HepG2 (cell line): ENCODE data around the gene ADAMTS12. TPM values are rescaled to one million over a fixed set of nuclear protein-coding genes. Genes with fewer than 3 reads are reported as not detected.
A peak's percentile ranks its signal among the peaks of the same experiment; 100 is the strongest.

ENCODE experiments used
- AGO2 ChIP-seq: fragments of 200-400 bp; formaldehyde crosslinking; optimal IDR thresholded peaks from 2 replicates; pipeline ENCODE3; 2017; ENCODE audit warnings: mild to moderate bottlenecking, low read depth, low read length, moderate library complexity
- ATF7 ChIP-seq, 2 experiments: fragments of 450-650 bp in 1 of 2; sonication (generic) in 1 of 2; formaldehyde crosslinking in 1 of 2; IDR thresholded peaks; 2 replicates each; pipeline versions ENCODE4 v1.4.0 to v1.6.1; 2016 to 2020; ENCODE audit warnings: antibody characterized with exemption in 1 of 2, mild to moderate bottlenecking in 1 of 2, missing genetic modification reagents in 1 of 2
- CCDC6 ChIP-seq: sonication (generic); formaldehyde crosslinking; IDR thresholded peaks from 2 replicates; pipeline ENCODE4 v1.8.1; 2022; ENCODE audit warnings: mild to moderate bottlenecking, missing genetic modification reagents, moderate library complexity
- FOXP4 ChIP-seq: sonication (generic); formaldehyde crosslinking; IDR thresholded peaks from 2 replicates; pipeline ENCODE4 v1.4.0; 2020; ENCODE audit warnings: missing genetic modification reagents
- HIC2 ChIP-seq: sonication (generic); formaldehyde crosslinking; IDR thresholded peaks from 2 replicates; pipeline ENCODE4 v1.9.0; 2022; ENCODE audit warnings: low read depth, missing genetic modification reagents
- HMG20B ChIP-seq: conservative IDR thresholded peaks from 2 replicates; pipeline ENCODE4 v1.6.1; 2016; ENCODE audit warnings: missing genetic modification reagents, missing compliant biosample characterization
- HNRNPUL1 ChIP-seq: fragments of 200-400 bp; formaldehyde crosslinking; IDR thresholded peaks from 2 replicates; pipeline ENCODE4 v1.6.1; 2017; ENCODE audit warnings: low read depth, mild to moderate bottlenecking, low read length, moderate library complexity
- IKZF1 ChIP-seq: fragments of 450-650 bp; IDR thresholded peaks from 2 replicates; pipeline ENCODE4 v1.7.1; 2016
- IKZF4 ChIP-seq: sonication (generic); formaldehyde crosslinking; IDR thresholded peaks from 2 replicates; pipeline ENCODE4 v1.5.1; 2020; ENCODE audit warnings: borderline replicate concordance, mild to moderate bottlenecking, low read depth, missing genetic modification reagents; ENCODE audit errors: not compliant biosample characterization
- ISL2 ChIP-seq: sonication (generic); formaldehyde crosslinking; IDR thresholded peaks from 2 replicates; pipeline ENCODE4 v1.5.0; 2020; ENCODE audit warnings: missing genetic modification reagents
- KDM5A ChIP-seq: fragments of 200-600 bp; sonication (generic); IDR thresholded peaks from 2 replicates; pipeline ENCODE4 v1.7.0; 2018; ENCODE audit warnings: antibody characterized with exemption, mild to moderate bottlenecking, low read length, borderline replicate concordance
- KLF15 ChIP-seq: sonication (generic); formaldehyde crosslinking; IDR thresholded peaks from 2 replicates; pipeline ENCODE4 v1.8.1; 2023; ENCODE audit warnings: borderline replicate concordance, mild to moderate bottlenecking, inconsistent platforms, missing genetic modification reagents, mixed read lengths
- KLF9 ChIP-seq: IDR thresholded peaks from 2 replicates; pipeline ENCODE4 v1.6.1; 2016; ENCODE audit warnings: low read depth
- MLLT10 ChIP-seq: sonication (generic); formaldehyde crosslinking; IDR thresholded peaks from 2 replicates; pipeline ENCODE4 v1.4.0; 2020; ENCODE audit warnings: missing genetic modification reagents
- NCOA2 ChIP-seq: sonication (generic); formaldehyde crosslinking; IDR thresholded peaks from 2 replicates; pipeline ENCODE4 v1.8.0; 2022; ENCODE audit warnings: inconsistent platforms
- NFE2L2 ChIP-seq: fragments of 150-350 bp; IDR thresholded peaks from 2 replicates; pipeline ENCODE4 v1.6.1; 2014; ENCODE audit warnings: low read length
- PHF5A ChIP-seq: IDR thresholded peaks from one replicate; pipeline ENCODE4 v1.6.1; 2018; ENCODE audit warnings: low read depth, missing genetic modification reagents; ENCODE audit not compliant: unreplicated experiment
- STAG1 ChIP-seq: sonication (generic); formaldehyde crosslinking; IDR thresholded peaks from 2 replicates; pipeline ENCODE4 v1.4.0; 2020; ENCODE audit warnings: missing genetic modification reagents
- TBP ChIP-seq: sonication (generic); formaldehyde crosslinking; IDR thresholded peaks from 2 replicates; pipeline ENCODE4 v1.5.0; 2020; ENCODE audit warnings: missing genetic modification reagents
- TEAD2 ChIP-seq: sonication (generic); formaldehyde crosslinking; IDR thresholded peaks from 2 replicates; pipeline ENCODE4 v1.9.0; 2021; ENCODE audit warnings: missing genetic modification reagents
- ZNF296 ChIP-seq: sonication (generic); formaldehyde crosslinking; conservative IDR thresholded peaks from 2 replicates; pipeline ENCODE4 v1.5.0; 2020; ENCODE audit warnings: mild to moderate bottlenecking, missing genetic modification reagents
- ZNF501 ChIP-seq: sonication (generic); formaldehyde crosslinking; IDR thresholded peaks from 2 replicates; pipeline ENCODE4 v1.5.1; 2020; ENCODE audit warnings: mild to moderate bottlenecking, moderate library complexity, missing genetic modification reagents
- ZNF576 ChIP-seq: sonication (generic); formaldehyde crosslinking; IDR thresholded peaks from 2 replicates; pipeline ENCODE4 v1.4.0; 2020; ENCODE audit warnings: mild to moderate bottlenecking, missing genetic modification reagents
- ZNF616 ChIP-seq: sonication (generic); formaldehyde crosslinking; IDR thresholded peaks from 2 replicates; pipeline ENCODE4 v1.5.0; 2020; ENCODE audit warnings: low read depth, mild to moderate bottlenecking, missing genetic modification reagents
- ZNF639 ChIP-seq: conservative IDR thresholded peaks from 2 replicates; pipeline ENCODE4 v1.6.1; 2018; ENCODE audit warnings: missing genetic modification reagents
- ZNF652 ChIP-seq: IDR thresholded peaks from 2 replicates; pipeline ENCODE4 v1.6.1; 2016; ENCODE audit warnings: low read depth, borderline replicate concordance
- ZNF766 ChIP-seq: sonication (generic); formaldehyde crosslinking; IDR thresholded peaks from 2 replicates; pipeline ENCODE4 v1.5.0; 2020; ENCODE audit warnings: missing genetic modification reagents, borderline replicate concordance
- ZSCAN22 ChIP-seq: sonication (generic); formaldehyde crosslinking; IDR thresholded peaks from 2 replicates; pipeline ENCODE4 v1.4.0; 2020; ENCODE audit warnings: mild to moderate bottlenecking, missing genetic modification reagents
- polyA plus RNA-seq, 8 experiments: library from polyadenylated mRNA; depleted of rRNA in 3 of 8; stranded (reverse) in 7 of 8; unstranded in 1 of 8; fragments of >200 nt; fragmentation: Illumina TruSeq in 4 of 8; extraction: Trizol in 4 of 8; gene quantifications; 2 replicates each; pipeline versions ENCODE4 v1.2.1 to v1.2.3, GENCODE V29; 2011 to 2016; ENCODE audit warnings: low read depth in 4 of 8, missing spikeins in 1 of 8, mixed read lengths in 1 of 8; ENCODE audit not compliant: insufficient read depth in 1 of 8
- total RNA-seq, 5 experiments: library from RNA; depleted of rRNA; stranded (reverse); fragments of >200 nt; fragmentation: Illumina TruSeq; extraction: Trizol; gene quantifications; 2 replicates each; pipeline ENCODE4 v1.2.3, GENCODE V29; 2016; ENCODE audit warnings: low read depth in 1 of 5

The ADAMTS12 gene
- total and polyA plus RNA-seq, 2 of the 13 experiments (the other 11 are each of a cell fraction or from before 2014, with no cell fraction given) = 0.03 TPM; not detected in 1

- no peak for TF ChIP-seq ZNF501 (CRISPR knock-in tag)
- TF ChIP-seq MLLT10 (CRISPR knock-in tag) = no peak
- TF ChIP-seq ZNF639 (CRISPR knock-in tag) = no peak
- no peak for TF ChIP-seq PHF5A (CRISPR knock-in tag)
- TF ChIP-seq ISL2 = peak; percentile 30; the same call in 1 of the 2 replicates
- TF ChIP-seq AGO2 = no peak
- no peak for TF ChIP-seq ZNF616 (CRISPR knock-in tag)
- TF ChIP-seq KDM5A = no peak
- no peak for TF ChIP-seq ZNF766 (CRISPR knock-in tag)
- TF ChIP-seq ZSCAN22 (CRISPR knock-in tag) = no peak
- no peak for TF ChIP-seq ZNF576
- peak; percentile 91 for TF ChIP-seq FOXP4
- peak; percentile 60 for TF ChIP-seq NCOA2 (CRISPR knock-in tag)
- no peak for TF ChIP-seq HNRNPUL1
- no peak for TF ChIP-seq NFE2L2
- no peak for TF ChIP-seq HMG20B (CRISPR knock-in tag)
- no peak for TF ChIP-seq IKZF1
- TF ChIP-seq ZNF652 (CRISPR knock-in tag) = no peak
- TF ChIP-seq CCDC6 (CRISPR knock-in tag) = no peak
- no peak for TF ChIP-seq KLF15
- no peak for TF ChIP-seq HIC2 (CRISPR knock-in tag)
- TF ChIP-seq IKZF4 (CRISPR knock-in tag) = no peak
- no peak for TF ChIP-seq TEAD2
- TF ChIP-seq ATF7 (IDR thresholded peaks at IDR 0.05) = no peak
- TF ChIP-seq ATF7 (CRISPR knock-in tag; IDR thresholded peaks at IDR 0.05) = no peak
- TF ChIP-seq ZNF296 = no peak
- TF ChIP-seq KLF9 (CRISPR knock-in tag) = no peak
- TF ChIP-seq TBP (CRISPR knock-in tag) = no peak
- TF ChIP-seq STAG1 = 0 out of 2 replicates have a peak, but pooled peaks have one; percentile 7
These were observed 309.4 kb downstream of the ADAMTS12 start (continued) for GRCh38 chr5:33582417-33582816.
